Measurements from ENCODE around the gene COL1A1. TPM values are rescaled to one million over a fixed set of nuclear protein-coding genes. Genes with fewer than 3 reads are reported as not detected.

Gene COL1A1
- total RNA-seq, 1 experiment from 2014 or later = 104 TPM

GRCh38 chr17:50196826-50197225, 4.6 kb downstream of the COL1A1 start:
- H3K56ac ChIP-seq (ENCODE audit: insufficient read length, low read depth, low read length) = no peak overlapping the region
- no peak overlapping the region for H3K9ac ChIP-seq (ENCODE audit: extremely low read depth, insufficient read length, low read length)
- no peak overlapping the region for H4K91ac ChIP-seq (ENCODE audit: insufficient read length, low read depth, low read length)
- H3T11ph ChIP-seq (ENCODE audit: low read length) = no peak overlapping the region
- no peaks in the 10 kb centered on the region for H3K79me2 ChIP-seq (ENCODE audit: insufficient read depth, low read length)
- H3K9me3 Mint-ChIP-seq = no peaks in the 10 kb centered on the region; a peak in 1 of 5 replicates
- no peak overlapping the region for H3K4me2 ChIP-seq (ENCODE audit: insufficient read depth, insufficient read length, low read length)
- H2BK5ac ChIP-seq (ENCODE audit: insufficient read length, low read length) = no peak overlapping the region
- no peaks in the 10 kb centered on the region for H4K20me1 ChIP-seq (ENCODE audit: control insufficient read depth, insufficient read depth, insufficient read length)
- no peak overlapping the region for H4K8ac ChIP-seq (replicated peaks; ENCODE audit: insufficient read length, low read depth, low read length)
- no peak overlapping the region for H2BK120ac ChIP-seq (ENCODE audit: low read depth, low read length, poor library complexity, severe bottlenecking)
- H3K4me1 ChIP-seq (ENCODE audit: insufficient read depth, low read length) = no peaks in the 10 kb centered on the region
- no peak overlapping the region for H3K27ac Mint-ChIP-seq
- H2BK12ac ChIP-seq (ENCODE audit: insufficient read length, low read depth, low read length) = no peak overlapping the region
- no peak for TF ChIP-seq CTCF (conservative IDR thresholded peaks at IDR 0.05)
- H3K14ac ChIP-seq (ENCODE audit: insufficient read depth, low read length) = no peak overlapping the region
- no peak for DNase-seq
- H3K4me1 Mint-ChIP-seq = peaks cover 9 to 11% of the 10 kb centered on the region in 2 experiments
- no peak overlapping the region for H3K18ac ChIP-seq (ENCODE audit: insufficient read length, low read depth, low read length)
- H3K27me3 Mint-ChIP-seq (ENCODE audit: low read depth) = peaks cover 13% of the 10 kb centered on the region
- no CpG with 5 or more reads among the region's 6 CpGs for WGBS (ENCODE audit: extremely low coverage, insufficient read length, low lambda C conversion rate)
- no peak overlapping the region for H2BK15ac ChIP-seq (ENCODE audit: low read depth, low read length)
- no peak overlapping the region for H2AK5ac ChIP-seq (ENCODE audit: insufficient read length, low read length)
- no peak overlapping the region for H4K5ac ChIP-seq (ENCODE audit: insufficient read length, low read depth, low read length)
- no peak overlapping the region for H2AFZ ChIP-seq (ENCODE audit: low read length)
- no peak overlapping the region for H3K23ac ChIP-seq (ENCODE audit: insufficient read length, low read depth, low read length)
- H3K23me2 ChIP-seq (ENCODE audit: insufficient read length, low read depth, low read length, poor library complexity, severe bottlenecking) = peaks cover 15% of the 10 kb centered on the region
- no peak overlapping the region for H3K27ac ChIP-seq (ENCODE audit: insufficient read length, low read depth, low read length)
- no peaks in the 10 kb centered on the region for H3K9me3 ChIP-seq (ENCODE audit: control insufficient read depth, low read depth, low read length)
- peaks cover 5% of the 10 kb centered on the region; the same call in 1 of the 2 replicates for H3K27me3 ChIP-seq (ENCODE audit: insufficient read depth, low read length)
- no peak overlapping the region for H3K4me3 Mint-ChIP-seq
- H3K79me1 ChIP-seq (ENCODE audit: insufficient read depth, low read depth, low read length, poor library complexity, severe bottlenecking) = no peaks in the 10 kb centered on the region
- H3K4ac ChIP-seq (ENCODE audit: low read depth, low read length) = no peak overlapping the region
- H3K36me3 Mint-ChIP-seq (ENCODE audit: insufficient read depth in 1 of 3, low read depth in 3 of 3) = peaks cover 0 to 63% (median 57%) of the 10 kb centered on the region in 3 experiments; a peak in 5 of 7 replicates
- H2BK20ac ChIP-seq (ENCODE audit: low read depth, low read length, poor library complexity, severe bottlenecking) = no peak overlapping the region

All from H9 (cell line).